Loucy (cell line): ENCODE data around the gene TMED8.

ENCODE experiments used
- H2AFZ ChIP-seq: fragments of 200-600 bp; sonication (generic); 2 replicates; pipeline ENCODE4 v1.6.0; 2016; ENCODE audit warnings: antibody characterized with exemption, mild to moderate bottlenecking, low read length, moderate library complexity
- H3F3A ChIP-seq: fragments of 200-600 bp; 2 replicates; pipeline ENCODE4 v1.6.0; 2016; ENCODE audit warnings: antibody characterized with exemption, low read depth, mild to moderate bottlenecking
- H3K27me3 ChIP-seq: fragments of 200-600 bp; sonication (generic); 2 replicates; pipeline ENCODE4 v1.6.1; 2014; ENCODE audit warnings: low read length, mild to moderate bottlenecking; ENCODE audit not compliant: insufficient read depth, poor library complexity, severe bottlenecking
- H3K36me3 ChIP-seq: fragments of 200-600 bp; sonication (generic); 2 replicates; pipeline ENCODE4 v1.6.1; 2016; ENCODE audit warnings: low read length; ENCODE audit not compliant: insufficient read depth
- H3K4me1 ChIP-seq: fragments of 200-600 bp; sonication (generic); 2 replicates; pipeline ENCODE4 v1.5.1; 2014; ENCODE audit warnings: low read length, mild to moderate bottlenecking; ENCODE audit not compliant: insufficient read depth, poor library complexity, severe bottlenecking
- H3K4me2 ChIP-seq: fragments of 200-600 bp; sonication (generic); 2 replicates; pipeline ENCODE4 v1.6.0; 2014; ENCODE audit warnings: antibody characterized with exemption, low read length, low read depth, mild to moderate bottlenecking; ENCODE audit not compliant: poor library complexity, severe bottlenecking
- H3K4me3 ChIP-seq: fragments of 200-600 bp; sonication (generic); 2 replicates; pipeline ENCODE4 v1.5.1; 2014; ENCODE audit warnings: low read length, mild to moderate bottlenecking, mixed read lengths; ENCODE audit not compliant: poor library complexity, severe bottlenecking
- H3K79me2 ChIP-seq: fragments of 200-600 bp; sonication (generic); 2 replicates; pipeline ENCODE4 v1.6.1; 2014; ENCODE audit warnings: low read length; ENCODE audit not compliant: insufficient read depth
- H3K9ac ChIP-seq: fragments of 200-600 bp; sonication (generic); 2 replicates; pipeline ENCODE4 v1.6.0; 2014; ENCODE audit warnings: mild to moderate bottlenecking, low read depth, low read length, moderate library complexity; ENCODE audit not compliant: poor library complexity, severe bottlenecking
- H3K9me2 ChIP-seq: fragments of 200-600 bp; sonication (generic); replicated peaks from 2 replicates; pipeline ENCODE4 v1.6.1; 2016; ENCODE audit warnings: low read depth, low read length, mixed read lengths
- H3K9me3 ChIP-seq: fragments of 200-600 bp; sonication (generic); 2 replicates; pipeline ENCODE4 v1.6.1; 2014; ENCODE audit warnings: mild to moderate bottlenecking, antibody characterized with exemption, low read length, low read depth; ENCODE audit not compliant: insufficient read depth
- H4K20me1 ChIP-seq: fragments of 200-600 bp; sonication (generic); 2 replicates; pipeline ENCODE4 v1.6.0; 2014; ENCODE audit warnings: antibody characterized with exemption, low read length, mild to moderate bottlenecking; ENCODE audit not compliant: insufficient read depth, poor library complexity, severe bottlenecking
- EZH2phosphoT487 ChIP-seq: fragments of 200-600 bp; IDR thresholded peaks from 2 replicates; pipeline ENCODE4 v1.6.1; 2018; ENCODE audit warnings: antibody characterized with exemption, mild to moderate bottlenecking, moderate library complexity, borderline replicate concordance
- TF ChIP-seq, protein P1 (sequence below): fragments of 200-600 bp; sonication (generic); conservative IDR thresholded peaks from 2 replicates; pipeline ENCODE4 v1.5.1; 2014; ENCODE audit warnings: mild to moderate bottlenecking, antibody characterized with exemption, low read length

TMED8 gene

DNA sequence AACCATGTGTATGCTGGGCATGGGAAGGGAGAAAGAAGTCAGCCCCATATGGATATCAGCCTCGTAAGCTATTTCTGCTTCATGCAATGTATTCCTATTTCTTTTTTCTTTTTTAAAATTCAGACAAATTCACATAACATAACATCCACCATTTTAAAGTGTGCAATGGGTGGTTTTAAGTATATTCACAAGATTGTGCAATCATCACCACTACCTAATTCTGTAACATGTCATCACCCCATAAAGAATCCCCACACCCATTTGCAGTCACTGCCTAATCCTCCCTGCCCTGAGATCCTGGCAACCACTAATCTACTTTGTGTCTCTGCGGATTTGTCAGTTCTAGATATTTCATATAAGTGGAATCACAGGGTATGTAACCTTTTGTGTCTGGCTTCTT, 65.7 kb downstream of the TMED8 start:
- Histone ChIP-seq H3K4me2 (no peak overlapping the region), H2AFZ (no peak overlapping the region), H3K27me3 (no peaks in the 10 kb centered on the region), H4K20me1 (no peaks in the 10 kb centered on the region), H3K79me2 (no peaks in the 10 kb centered on the region), H3K4me3 (no peak overlapping the region), H3K36me3 (peaks cover 5% of the 10 kb centered on the region), H3K9me2 (no peaks in the 10 kb centered on the region), H3K9me3 (no peaks in the 10 kb centered on the region), H3F3A (no peaks in the 10 kb centered on the region), H3K4me1 (peaks cover 4% of the 10 kb centered on the region), H3K9ac (no peak overlapping the region)
- TF ChIP-seq, protein P1, sequence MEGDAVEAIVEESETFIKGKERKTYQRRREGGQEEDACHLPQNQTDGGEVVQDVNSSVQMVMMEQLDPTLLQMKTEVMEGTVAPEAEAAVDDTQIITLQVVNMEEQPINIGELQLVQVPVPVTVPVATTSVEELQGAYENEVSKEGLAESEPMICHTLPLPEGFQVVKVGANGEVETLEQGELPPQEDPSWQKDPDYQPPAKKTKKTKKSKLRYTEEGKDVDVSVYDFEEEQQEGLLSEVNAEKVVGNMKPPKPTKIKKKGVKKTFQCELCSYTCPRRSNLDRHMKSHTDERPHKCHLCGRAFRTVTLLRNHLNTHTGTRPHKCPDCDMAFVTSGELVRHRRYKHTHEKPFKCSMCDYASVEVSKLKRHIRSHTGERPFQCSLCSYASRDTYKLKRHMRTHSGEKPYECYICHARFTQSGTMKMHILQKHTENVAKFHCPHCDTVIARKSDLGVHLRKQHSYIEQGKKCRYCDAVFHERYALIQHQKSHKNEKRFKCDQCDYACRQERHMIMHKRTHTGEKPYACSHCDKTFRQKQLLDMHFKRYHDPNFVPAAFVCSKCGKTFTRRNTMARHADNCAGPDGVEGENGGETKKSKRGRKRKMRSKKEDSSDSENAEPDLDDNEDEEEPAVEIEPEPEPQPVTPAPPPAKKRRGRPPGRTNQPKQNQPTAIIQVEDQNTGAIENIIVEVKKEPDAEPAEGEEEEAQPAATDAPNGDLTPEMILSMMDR = no peak
- no peak for TF ChIP-seq EZH2phosphoT487

- no peak overlapping the region for H3K4me2 ChIP-seq
- H3K9me3 ChIP-seq = no peaks in the 10 kb centered on the region
- TF ChIP-seq, protein P1 = no peak
- TF ChIP-seq EZH2phosphoT487 = no peak
- H2AFZ ChIP-seq = no peak overlapping the region
- H3K4me3 ChIP-seq = no peak overlapping the region
- peaks cover 4% of the 10 kb centered on the region for H3K4me1 ChIP-seq
- H3K27me3 ChIP-seq = no peaks in the 10 kb centered on the region
- no peaks in the 10 kb centered on the region for H3K79me2 ChIP-seq
- H3K36me3 ChIP-seq = peaks cover 13% of the 10 kb centered on the region
- no peaks in the 10 kb centered on the region for H4K20me1 ChIP-seq
- no peaks in the 10 kb centered on the region for H3K9me2 ChIP-seq
- H3F3A ChIP-seq = no peaks in the 10 kb centered on the region
- H3K9ac ChIP-seq = no peak overlapping the region
Measured at GRCh38 chr14:77310026-77310425, 66.9 kb downstream of the TMED8 start.

- H3K27me3 ChIP-seq = no peaks in the 10 kb centered on the region
- no peaks in the 10 kb centered on the region for H3F3A ChIP-seq
- H3K4me2 ChIP-seq = no peak overlapping the region
- peaks cover 4% of the 10 kb centered on the region for H3K4me1 ChIP-seq
- no peaks in the 10 kb centered on the region for H3K79me2 ChIP-seq
- TF ChIP-seq EZH2phosphoT487 = no peak
- TF ChIP-seq, protein P1 = no peak
- H2AFZ ChIP-seq = peak overlapping the region; percentile 12; the same call in 1 of the 2 replicates
- no peaks in the 10 kb centered on the region for H3K9me3 ChIP-seq
- no peak overlapping the region for H3K9ac ChIP-seq
- H3K4me3 ChIP-seq = no peak overlapping the region
- H3K36me3 ChIP-seq = peaks cover 16% of the 10 kb centered on the region
- H3K9me2 ChIP-seq = no peaks in the 10 kb centered on the region
- H4K20me1 ChIP-seq = no peaks in the 10 kb centered on the region
Measured at GRCh38 chr14:77309131-77309530, 67.8 kb downstream of the TMED8 start.
